ENCODE measurements around the gene ZFP36L2. TPM values are rescaled to one million over a fixed set of nuclear protein-coding genes. Genes with fewer than 3 reads are reported as not detected.

Gene ZFP36L2
- total RNA-seq = 6.8 and 15.0 TPM in 2 replicates

GRCh38 chr2:43226558-43226954 is at the start of gene ZFP36L2:
Gene ZFP36L2 (minus strand): TSS chr2:43226606. CDS start chr2:43226315, 291 bp downstream.

Data from mesangial cell (primary cell).